ENCODE results near the gene SCN10A.
A peak's percentile ranks its signal among the peaks of the same experiment; 100 is the strongest.

Gene SCN10A

DNA sequence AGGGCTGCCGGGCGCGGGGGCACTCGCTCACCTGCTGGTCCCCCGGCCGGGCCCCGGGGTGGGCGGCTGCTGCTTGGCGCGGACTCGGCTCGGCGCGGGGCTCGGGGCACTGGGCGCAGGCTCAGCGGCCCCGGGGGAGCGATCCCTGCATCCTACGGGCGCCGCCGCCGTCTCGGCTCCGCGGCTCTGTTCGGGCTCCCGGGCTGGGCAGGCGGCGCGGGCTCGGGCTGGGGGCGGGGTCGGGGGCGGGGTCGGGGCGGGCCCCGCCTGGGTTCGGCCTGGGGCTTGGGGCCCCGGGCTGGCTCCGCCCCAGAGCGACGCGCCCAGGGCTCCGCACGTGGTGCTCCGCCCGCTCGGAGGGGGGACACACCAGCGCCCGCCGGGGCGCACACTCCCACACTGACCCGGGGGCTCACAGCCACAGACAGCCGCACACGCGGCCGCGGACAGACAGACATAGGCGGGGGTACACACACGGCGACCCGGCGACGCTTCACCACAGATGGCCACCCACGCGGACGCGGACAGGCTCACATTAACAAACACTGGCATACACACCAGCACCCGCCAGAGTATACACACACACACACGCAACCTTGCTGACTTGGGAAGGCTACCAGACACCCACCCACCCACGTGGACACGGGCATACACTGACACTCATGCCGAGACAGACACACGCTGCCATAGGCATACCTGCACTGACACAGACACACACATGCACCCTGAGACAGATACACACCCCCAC, 166.3 kb downstream of the SCN10A start, which contains the start of gene SCN5A:
SCN5A (minus strand) TSS at position 188 of the 748 bp plus-strand sequence. CDS start 16,380 bp downstream, outside the sequence.
- peak; percentile 53 for DNase-seq

DNA sequence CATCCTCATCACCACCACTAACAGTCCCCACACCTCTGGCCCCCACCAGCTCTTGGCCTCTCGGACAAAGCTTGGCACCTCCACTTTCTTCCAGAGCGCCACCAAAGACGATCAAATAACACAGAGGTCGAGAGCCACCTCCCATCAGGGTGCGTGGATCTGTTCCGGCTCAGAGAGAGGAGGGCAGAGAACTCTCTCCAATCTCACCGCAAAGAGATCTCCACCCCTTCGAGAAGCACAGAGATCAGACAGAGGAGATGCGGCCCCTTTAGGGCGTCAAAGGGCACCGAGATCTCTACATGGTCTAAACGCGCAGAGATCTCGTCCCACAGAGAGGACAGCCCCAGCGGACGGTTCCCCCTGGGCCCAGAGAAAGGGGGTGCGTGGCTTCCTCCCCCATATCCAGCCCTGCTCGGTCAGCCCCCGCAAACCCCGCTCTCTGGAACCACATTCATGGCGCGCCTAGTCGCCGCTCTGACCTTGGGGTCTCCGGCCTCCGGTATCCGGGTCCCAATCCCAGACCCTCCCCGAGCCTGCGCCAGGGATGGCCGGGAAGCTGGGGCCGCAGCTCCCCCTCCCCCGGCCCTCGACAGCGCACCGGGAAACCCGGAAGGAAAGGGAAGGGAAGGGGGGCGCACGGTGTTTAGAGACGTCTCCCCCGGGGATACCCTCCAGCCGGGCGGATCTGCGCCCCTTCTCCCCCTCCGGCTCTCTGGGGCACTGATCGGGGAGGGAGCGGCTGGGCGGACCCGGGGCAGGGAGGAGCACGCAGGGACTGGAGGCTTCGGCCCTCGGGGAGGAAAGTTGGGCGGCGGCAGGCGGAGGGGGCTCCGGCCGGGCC, 167.1 kb downstream of the SCN10A start:
- no peak for DNase-seq

DNA sequence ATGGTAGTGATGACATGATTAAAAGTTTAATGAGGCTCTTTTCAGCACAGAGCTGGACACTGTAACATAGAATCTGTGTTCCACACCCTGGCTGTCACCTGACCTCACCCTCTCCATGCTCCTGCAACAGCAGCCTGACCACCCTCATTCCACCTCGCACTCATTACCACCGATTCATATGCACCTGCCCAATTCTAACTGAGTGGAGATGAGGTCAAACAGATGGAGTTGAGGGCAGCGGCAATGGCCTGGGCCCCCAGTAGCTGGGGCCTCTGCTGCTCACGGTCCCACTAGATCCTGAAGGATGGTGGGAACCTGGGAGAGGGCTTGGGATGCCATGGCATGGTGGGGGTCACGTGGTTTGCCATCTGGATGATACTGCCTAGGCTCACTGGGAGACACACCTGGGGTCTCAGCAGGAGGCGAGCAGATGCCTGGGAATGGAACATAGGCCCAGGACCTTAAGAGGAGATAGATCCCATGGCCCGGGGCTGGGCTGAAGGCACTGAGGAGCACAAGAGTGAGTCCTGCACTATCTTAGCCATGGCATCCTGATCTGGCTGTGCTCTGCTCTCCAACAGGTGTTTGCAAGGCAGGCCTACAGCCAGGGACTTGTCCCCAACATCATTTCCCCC, 167.9 kb downstream of the SCN10A start:
- DNase-seq: no peak

DNA sequence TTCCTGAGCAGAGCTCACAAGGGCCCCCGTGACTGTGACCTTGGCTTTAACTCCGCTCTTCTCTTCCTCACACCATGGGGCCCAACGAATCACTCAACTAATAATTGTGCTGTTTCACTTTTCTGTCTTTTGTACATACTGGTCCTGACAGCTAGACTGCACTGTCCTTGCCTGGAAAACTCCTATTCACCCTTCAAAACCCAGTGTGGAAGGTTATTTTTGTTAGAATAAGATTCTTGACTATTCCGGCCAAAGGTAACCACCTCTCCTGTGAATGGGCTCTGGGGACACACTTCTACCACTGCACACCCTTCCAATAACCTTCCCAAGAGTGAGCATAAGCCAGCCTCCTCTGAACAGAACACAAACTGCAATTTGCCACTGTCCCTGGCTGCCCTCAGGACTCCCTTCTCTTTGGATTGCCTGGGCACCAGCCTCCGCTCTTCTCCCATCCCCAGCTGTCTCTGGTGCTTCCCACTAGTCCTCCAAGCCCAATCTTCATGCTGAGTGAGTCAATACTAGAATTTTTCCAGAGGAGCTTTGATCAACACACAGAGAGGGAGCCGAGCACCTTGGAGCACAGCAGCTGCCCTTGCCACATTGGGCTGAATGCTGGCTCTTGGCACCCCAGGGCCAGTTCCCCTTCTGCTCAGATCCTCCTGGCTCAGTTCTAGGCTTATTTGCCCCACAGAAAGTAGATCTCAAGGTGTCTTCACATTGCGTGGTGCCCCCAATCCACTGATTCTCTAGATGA, 168.6 kb downstream of the SCN10A start:
- no peak for DNase-seq

All from suppressor macrophage treated with lipopolysaccharide for 4 hours (primary cell).